HepG2 (cell line): ENCODE data around the gene KCNQ5. TPM values are rescaled to one million over a fixed set of nuclear protein-coding genes. Genes with fewer than 3 reads are reported as not detected.

Experiments
- ATAC-seq: fragments of 200-7000 bp; cut with Tn5 transposase; 3 replicates; pipeline ENCODE4 v1.9.1; 2020; ENCODE audit warnings: mild to moderate bottlenecking, moderate library complexity
- BruUV-seq: library from RNA; stranded (reverse); fragments of 400-500 nt; replicated peaks from 2 replicates; lab custom pipeline; 2021; lab: Mats Ljungman, UMichigan
- CTCF ChIA-PET: fragments of 300-600 bp; formaldehyde crosslinking; extraction: SDS; loops from one replicate; lab custom pipeline; 2021; ENCODE audit warnings: low total read pairs, inconsistent platforms, low intra/inter-chr PET ratio; lab: Yijun Ruan, JAX
- POLR2A ChIA-PET: fragments of 350-600 bp; sonication (Branson Sonifier 250); formaldehyde crosslinking; loops from one replicate; lab custom pipeline; 2020; ENCODE audit warnings: antibody characterized with exemption, inconsistent platforms; lab: Yijun Ruan, JAX
- DNase-seq: peaks from one replicate; pipeline ENCODE4 v3.0.0-alpha.2; 2015; ENCODE audit warnings: low spot score
- FAIRE-seq: peaks from 3 replicates; lab custom pipeline; 2011; peaks lifted over from hg19 to GRCh38; lab: Jason Lieb, UNC
- H2AFZ ChIP-seq: one replicate; pipeline ENCODE4 v1.6.1; 2011; ENCODE audit warnings: low read length, inconsistent platforms
- H3K27ac ChIP-seq: fragments of 300-600 bp; 3 replicates; pipeline ENCODE4 v1.8.0; 2011; ENCODE audit warnings: mixed run types, mild to moderate bottlenecking, mixed read lengths, low read length, inconsistent platforms; ENCODE audit not compliant: insufficient read depth; ENCODE audit errors: extremely low read length
- H3K27me3 ChIP-seq, 2 experiments: fragments of 200-600 bp in 1 of 2; 2 replicates in 1 of 2; 3 replicates in 1 of 2; pipeline versions ENCODE4 v1.6.0 to v1.8.0; 2011; ENCODE audit warnings: low read length in 2 of 2, mild to moderate bottlenecking in 2 of 2, moderate library complexity in 2 of 2, inconsistent platforms in 1 of 2; ENCODE audit not compliant: insufficient read depth in 2 of 2, control insufficient read depth in 1 of 2
- H3K36me3 ChIP-seq, 2 experiments: fragments of 200-600 bp in 1 of 2; replicated peaks in 1 of 2; 2 replicates in 1 of 2; 3 replicates in 1 of 2; pipeline versions ENCODE4 v1.5.1 to v1.8.0; 2011; ENCODE audit warnings: low read length in 2 of 2, inconsistent platforms in 1 of 2; ENCODE audit not compliant: insufficient read depth in 2 of 2, control insufficient read depth in 1 of 2
- H3K4me1 ChIP-seq: 2 replicates; pipeline ENCODE4 v1.5.1; 2012; ENCODE audit warnings: low read length, inconsistent platforms; ENCODE audit not compliant: insufficient read depth
- H3K4me2 ChIP-seq: 2 replicates; pipeline ENCODE4 v1.6.0; 2011; ENCODE audit warnings: low read depth, low read length, inconsistent platforms
- H3K4me3 ChIP-seq, 3 experiments: fragments of 200-600 bp in 1 of 3; sonication (generic), shearing (Covaris generic) in 1 of 3; replicated peaks in 1 of 3; 2 replicates each; pipeline ENCODE4 v1.5.1; 2011 to 2016; ENCODE audit warnings: low read length in 3 of 3, inconsistent platforms in 2 of 3, low read depth in 2 of 3, mild to moderate bottlenecking in 2 of 3, control low read depth in 1 of 3, mixed read lengths in 1 of 3; ENCODE audit not compliant: insufficient read depth in 1 of 3
- H3K79me2 ChIP-seq: one replicate; pipeline ENCODE4 v1.6.1; 2011; ENCODE audit warnings: low read length, inconsistent platforms; ENCODE audit not compliant: insufficient read depth
- H3K9ac ChIP-seq: 2 replicates; pipeline ENCODE4 v1.6.0; 2011; ENCODE audit warnings: mild to moderate bottlenecking, low read depth, low read length, inconsistent platforms; ENCODE audit not compliant: insufficient read depth
- H3K9me3 ChIP-seq: 2 replicates; pipeline ENCODE4 v1.5.1; 2012; ENCODE audit warnings: mild to moderate bottlenecking, low read length
- H4K20me1 ChIP-seq: 2 replicates; pipeline ENCODE4 v1.6.0; 2011; ENCODE audit warnings: inconsistent platforms, mild to moderate bottlenecking, low read length, moderate library complexity; ENCODE audit not compliant: insufficient read depth
- FLYWCH1 ChIP-seq: sonication (generic); formaldehyde crosslinking; IDR thresholded peaks from 2 replicates; pipeline ENCODE4 v1.8.1; 2023; ENCODE audit warnings: mild to moderate bottlenecking, missing genetic modification reagents
- HOXA9 ChIP-seq: sonication (generic); formaldehyde crosslinking; IDR thresholded peaks from 2 replicates; pipeline ENCODE4 v1.8.1; 2022; ENCODE audit warnings: missing genetic modification reagents, mild to moderate bottlenecking, moderate library complexity, borderline replicate concordance
- NFYB ChIP-seq: sonication (generic); formaldehyde crosslinking; IDR thresholded peaks from 2 replicates; pipeline ENCODE4 v1.4.0; 2020; ENCODE audit warnings: missing genetic modification reagents
- RBAK ChIP-seq: sonication (generic); formaldehyde crosslinking; IDR thresholded peaks from 2 replicates; pipeline ENCODE4 v1.5.1; 2020; ENCODE audit warnings: mild to moderate bottlenecking, missing genetic modification reagents
- SP5 ChIP-seq: IDR thresholded peaks from 2 replicates; pipeline ENCODE4 v1.6.1; 2016; ENCODE audit warnings: low read depth, borderline replicate concordance
- TAF1 ChIP-seq: sonication (generic); formaldehyde crosslinking; IDR thresholded peaks from 2 replicates; pipeline ENCODE4 v1.4.0; 2020; ENCODE audit warnings: missing genetic modification reagents
- TSC22D2 ChIP-seq: sonication (generic); formaldehyde crosslinking; IDR thresholded peaks from 2 replicates; pipeline ENCODE4 v1.5.1; 2020; ENCODE audit warnings: missing genetic modification reagents, mild to moderate bottlenecking, borderline replicate concordance
- ZMYM3 ChIP-seq: sonication (generic); formaldehyde crosslinking; IDR thresholded peaks from 2 replicates; pipeline ENCODE4 v1.5.1; 2020; ENCODE audit warnings: mild to moderate bottlenecking, missing genetic modification reagents
- ZNF614 ChIP-seq: IDR thresholded peaks from 2 replicates; pipeline ENCODE4 v1.6.1; 2018; ENCODE audit warnings: missing biosample characterization, missing genetic modification reagents, inconsistent platforms, borderline replicate concordance
- ZNF720 ChIP-seq: sonication (generic); formaldehyde crosslinking; IDR thresholded peaks from 2 replicates; pipeline ENCODE4 v1.4.0; 2020; ENCODE audit warnings: missing genetic modification reagents
- ZNF773 ChIP-seq: sonication (generic); formaldehyde crosslinking; IDR thresholded peaks from 2 replicates; pipeline ENCODE4 v1.4.0; 2020; ENCODE audit warnings: missing genetic modification reagents, borderline replicate concordance
- WGBS: methylation state at CpG from one replicate; pipeline ENCODE4 v1.1.6; 2017; ENCODE audit warnings: low lambda C conversion rate; 5-methylcytosine and 5-hydroxymethylcytosine counted together
- in situ Hi-C: cut with HindIII; loops from 2 replicates; pipeline ENCODE4 v1.10.0; 2017; ENCODE audit warnings: low pct_unique_long_range_greater_than_20kb; ENCODE audit not compliant: extremely low pct_ligation_motif_present
- intact Hi-C: fragments of 100-400 bp; cut with micrococcal nuclease; formaldehyde crosslinking; loops from one replicate; pipeline ENCODE4 v1.10.0; 2022; ENCODE audit not compliant: unreplicated experiment
- polyA plus RNA-seq, 8 experiments: library from polyadenylated mRNA; depleted of rRNA in 3 of 8; stranded (reverse) in 7 of 8; unstranded in 1 of 8; fragments of >200 nt; fragmentation: Illumina TruSeq in 4 of 8; extraction: Trizol in 4 of 8; gene quantifications; 2 replicates each; pipeline versions ENCODE4 v1.2.1 to v1.2.3, GENCODE V29; 2011 to 2016; ENCODE audit warnings: low read depth in 4 of 8, missing spikeins in 1 of 8, mixed read lengths in 1 of 8; ENCODE audit not compliant: insufficient read depth in 1 of 8
- total RNA-seq, 5 experiments: library from RNA; depleted of rRNA; stranded (reverse); fragments of >200 nt; fragmentation: Illumina TruSeq; extraction: Trizol; gene quantifications; 2 replicates each; pipeline ENCODE4 v1.2.3, GENCODE V29; 2016; ENCODE audit warnings: low read depth in 1 of 5
- TF ChIP-seq, protein P1 (sequence below): sonication (generic); formaldehyde crosslinking; IDR thresholded peaks from 2 replicates; pipeline ENCODE4 v1.4.0; 2020; ENCODE audit warnings: mild to moderate bottlenecking, missing genetic modification reagents
- TF ChIP-seq, protein P2 (sequence below): sonication (generic); formaldehyde crosslinking; IDR thresholded peaks from 2 replicates; pipeline ENCODE4 v1.9.0; 2021; ENCODE audit warnings: mild to moderate bottlenecking, missing genetic modification reagents
- TF ChIP-seq, protein P3 (sequence below): sonication (generic); formaldehyde crosslinking; IDR thresholded peaks from 2 replicates; pipeline ENCODE4 v1.5.1; 2020; ENCODE audit warnings: missing genetic modification reagents, mild to moderate bottlenecking, borderline replicate concordance

KCNQ5 gene
- total and polyA plus RNA-seq, 2 of the 13 experiments (the other 11 are each of a cell fraction or from before 2014, with no cell fraction given): 0.04 TPM; not detected in 1

GRCh38 chr6:72788188-72788587 lies 166.3 kb downstream of the KCNQ5 start:
- H3K4me3 ChIP-seq: no peak overlapping the region
- WGBS: 39% methylated on average over 1 of the region's 1 CpG
- BruUV-seq: no TSS peak
- H3K27me3 ChIP-seq: no peaks in the 10 kb centered on the region
- ChIA-PET POLR2A (no interaction called here), CTCF (no interaction called here)
- no peak overlapping the region for H3K27ac ChIP-seq
- no peak for DNase-seq
- in situ Hi-C loops (no loop called here), intact Hi-C loops (no loop called here)
- H3K9me3 ChIP-seq: no peaks in the 10 kb centered on the region
- no peak for ATAC-seq
- no peak overlapping the region for H2AFZ ChIP-seq
- no peaks in the 10 kb centered on the region for H4K20me1 ChIP-seq
- no peaks in the 10 kb centered on the region for H3K79me2 ChIP-seq
- H3K9ac ChIP-seq: no peak overlapping the region
- no peaks in the 10 kb centered on the region for H3K4me1 ChIP-seq
- no peaks in the 10 kb centered on the region for H3K36me3 ChIP-seq
- FAIRE-seq: no peak
- H3K4me2 ChIP-seq: no peak overlapping the region
- no peak for TF ChIP-seq ZNF773 (CRISPR knock-in tag)
- TF ChIP-seq SP5 (CRISPR knock-in tag): no peak
- no peak for TF ChIP-seq ZNF720
- no peak for TF ChIP-seq RBAK (CRISPR knock-in tag)
- TF ChIP-seq NFYB (CRISPR knock-in tag): no peak
- TF ChIP-seq, protein P1, sequence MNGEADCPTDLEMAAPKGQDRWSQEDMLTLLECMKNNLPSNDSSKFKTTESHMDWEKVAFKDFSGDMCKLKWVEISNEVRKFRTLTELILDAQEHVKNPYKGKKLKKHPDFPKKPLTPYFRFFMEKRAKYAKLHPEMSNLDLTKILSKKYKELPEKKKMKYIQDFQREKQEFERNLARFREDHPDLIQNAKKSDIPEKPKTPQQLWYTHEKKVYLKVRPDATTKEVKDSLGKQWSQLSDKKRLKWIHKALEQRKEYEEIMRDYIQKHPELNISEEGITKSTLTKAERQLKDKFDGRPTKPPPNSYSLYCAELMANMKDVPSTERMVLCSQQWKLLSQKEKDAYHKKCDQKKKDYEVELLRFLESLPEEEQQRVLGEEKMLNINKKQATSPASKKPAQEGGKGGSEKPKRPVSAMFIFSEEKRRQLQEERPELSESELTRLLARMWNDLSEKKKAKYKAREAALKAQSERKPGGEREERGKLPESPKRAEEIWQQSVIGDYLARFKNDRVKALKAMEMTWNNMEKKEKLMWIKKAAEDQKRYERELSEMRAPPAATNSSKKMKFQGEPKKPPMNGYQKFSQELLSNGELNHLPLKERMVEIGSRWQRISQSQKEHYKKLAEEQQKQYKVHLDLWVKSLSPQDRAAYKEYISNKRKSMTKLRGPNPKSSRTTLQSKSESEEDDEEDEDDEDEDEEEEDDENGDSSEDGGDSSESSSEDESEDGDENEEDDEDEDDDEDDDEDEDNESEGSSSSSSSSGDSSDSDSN (CRISPR knock-in tag): no peak
- TF ChIP-seq ZMYM3 (CRISPR knock-in tag): no peak
- TF ChIP-seq TSC22D2 (CRISPR knock-in tag): no peak
- no peak for TF ChIP-seq HOXA9 (CRISPR knock-in tag)
- no peak for TF ChIP-seq ZNF614 (CRISPR knock-in tag)
- TF ChIP-seq, protein P2, sequence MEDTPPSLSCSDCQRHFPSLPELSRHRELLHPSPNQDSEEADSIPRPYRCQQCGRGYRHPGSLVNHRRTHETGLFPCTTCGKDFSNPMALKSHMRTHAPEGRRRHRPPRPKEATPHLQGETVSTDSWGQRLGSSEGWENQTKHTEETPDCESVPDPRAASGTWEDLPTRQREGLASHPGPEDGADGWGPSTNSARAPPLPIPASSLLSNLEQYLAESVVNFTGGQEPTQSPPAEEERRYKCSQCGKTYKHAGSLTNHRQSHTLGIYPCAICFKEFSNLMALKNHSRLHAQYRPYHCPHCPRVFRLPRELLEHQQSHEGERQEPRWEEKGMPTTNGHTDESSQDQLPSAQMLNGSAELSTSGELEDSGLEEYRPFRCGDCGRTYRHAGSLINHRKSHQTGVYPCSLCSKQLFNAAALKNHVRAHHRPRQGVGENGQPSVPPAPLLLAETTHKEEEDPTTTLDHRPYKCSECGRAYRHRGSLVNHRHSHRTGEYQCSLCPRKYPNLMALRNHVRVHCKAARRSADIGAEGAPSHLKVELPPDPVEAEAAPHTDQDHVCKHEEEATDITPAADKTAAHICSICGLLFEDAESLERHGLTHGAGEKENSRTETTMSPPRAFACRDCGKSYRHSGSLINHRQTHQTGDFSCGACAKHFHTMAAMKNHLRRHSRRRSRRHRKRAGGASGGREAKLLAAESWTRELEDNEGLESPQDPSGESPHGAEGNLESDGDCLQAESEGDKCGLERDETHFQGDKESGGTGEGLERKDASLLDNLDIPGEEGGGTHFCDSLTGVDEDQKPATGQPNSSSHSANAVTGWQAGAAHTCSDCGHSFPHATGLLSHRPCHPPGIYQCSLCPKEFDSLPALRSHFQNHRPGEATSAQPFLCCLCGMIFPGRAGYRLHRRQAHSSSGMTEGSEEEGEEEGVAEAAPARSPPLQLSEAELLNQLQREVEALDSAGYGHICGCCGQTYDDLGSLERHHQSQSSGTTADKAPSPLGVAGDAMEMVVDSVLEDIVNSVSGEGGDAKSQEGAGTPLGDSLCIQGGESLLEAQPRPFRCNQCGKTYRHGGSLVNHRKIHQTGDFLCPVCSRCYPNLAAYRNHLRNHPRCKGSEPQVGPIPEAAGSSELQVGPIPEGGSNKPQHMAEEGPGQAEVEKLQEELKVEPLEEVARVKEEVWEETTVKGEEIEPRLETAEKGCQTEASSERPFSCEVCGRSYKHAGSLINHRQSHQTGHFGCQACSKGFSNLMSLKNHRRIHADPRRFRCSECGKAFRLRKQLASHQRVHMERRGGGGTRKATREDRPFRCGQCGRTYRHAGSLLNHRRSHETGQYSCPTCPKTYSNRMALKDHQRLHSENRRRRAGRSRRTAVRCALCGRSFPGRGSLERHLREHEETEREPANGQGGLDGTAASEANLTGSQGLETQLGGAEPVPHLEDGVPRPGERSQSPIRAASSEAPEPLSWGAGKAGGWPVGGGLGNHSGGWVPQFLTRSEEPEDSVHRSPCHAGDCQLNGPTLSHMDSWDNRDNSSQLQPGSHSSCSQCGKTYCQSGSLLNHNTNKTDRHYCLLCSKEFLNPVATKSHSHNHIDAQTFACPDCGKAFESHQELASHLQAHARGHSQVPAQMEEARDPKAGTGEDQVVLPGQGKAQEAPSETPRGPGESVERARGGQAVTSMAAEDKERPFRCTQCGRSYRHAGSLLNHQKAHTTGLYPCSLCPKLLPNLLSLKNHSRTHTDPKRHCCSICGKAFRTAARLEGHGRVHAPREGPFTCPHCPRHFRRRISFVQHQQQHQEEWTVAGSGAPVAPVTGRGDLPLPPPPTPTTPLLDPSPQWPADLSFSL: no peak
- no peak for TF ChIP-seq FLYWCH1 (CRISPR knock-in tag)
- TF ChIP-seq, protein P3, sequence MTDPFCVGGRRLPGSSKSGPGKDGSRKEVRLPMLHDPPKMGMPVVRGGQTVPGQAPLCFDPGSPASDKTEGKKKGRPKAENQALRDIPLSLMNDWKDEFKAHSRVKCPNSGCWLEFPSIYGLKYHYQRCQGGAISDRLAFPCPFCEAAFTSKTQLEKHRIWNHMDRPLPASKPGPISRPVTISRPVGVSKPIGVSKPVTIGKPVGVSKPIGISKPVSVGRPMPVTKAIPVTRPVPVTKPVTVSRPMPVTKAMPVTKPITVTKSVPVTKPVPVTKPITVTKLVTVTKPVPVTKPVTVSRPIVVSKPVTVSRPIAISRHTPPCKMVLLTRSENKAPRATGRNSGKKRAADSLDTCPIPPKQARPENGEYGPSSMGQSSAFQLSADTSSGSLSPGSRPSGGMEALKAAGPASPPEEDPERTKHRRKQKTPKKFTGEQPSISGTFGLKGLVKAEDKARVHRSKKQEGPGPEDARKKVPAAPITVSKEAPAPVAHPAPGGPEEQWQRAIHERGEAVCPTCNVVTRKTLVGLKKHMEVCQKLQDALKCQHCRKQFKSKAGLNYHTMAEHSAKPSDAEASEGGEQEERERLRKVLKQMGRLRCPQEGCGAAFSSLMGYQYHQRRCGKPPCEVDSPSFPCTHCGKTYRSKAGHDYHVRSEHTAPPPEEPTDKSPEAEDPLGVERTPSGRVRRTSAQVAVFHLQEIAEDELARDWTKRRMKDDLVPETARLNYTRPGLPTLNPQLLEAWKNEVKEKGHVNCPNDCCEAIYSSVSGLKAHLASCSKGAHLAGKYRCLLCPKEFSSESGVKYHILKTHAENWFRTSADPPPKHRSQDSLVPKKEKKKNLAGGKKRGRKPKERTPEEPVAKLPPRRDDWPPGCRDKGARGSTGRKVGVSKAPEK: no peak
- no peak for TF ChIP-seq TAF1 (CRISPR knock-in tag)
